ENCODE results near the gene ATP6V0A4.

DNA sequence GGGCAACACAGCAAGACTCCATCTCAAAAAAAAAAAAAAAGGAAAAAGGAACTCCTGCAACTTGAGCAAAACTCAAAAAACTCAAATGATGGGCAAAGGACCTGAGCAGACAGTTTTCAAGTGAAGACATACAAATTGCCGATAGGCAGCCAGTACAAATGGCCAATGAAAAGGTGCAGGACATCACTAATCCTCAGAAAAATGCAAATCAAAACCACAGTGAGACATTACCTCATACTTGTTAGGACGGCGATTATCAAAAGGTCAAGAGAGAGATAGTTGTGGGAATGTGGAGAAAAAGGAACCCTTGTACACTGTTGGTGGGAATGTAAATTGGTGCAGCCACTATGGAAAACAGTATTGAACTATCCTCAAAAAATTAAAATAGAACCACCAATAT lies 113.7 kb downstream of the ATP6V0A4 start:
- TF ChIP-seq, protein P1, sequence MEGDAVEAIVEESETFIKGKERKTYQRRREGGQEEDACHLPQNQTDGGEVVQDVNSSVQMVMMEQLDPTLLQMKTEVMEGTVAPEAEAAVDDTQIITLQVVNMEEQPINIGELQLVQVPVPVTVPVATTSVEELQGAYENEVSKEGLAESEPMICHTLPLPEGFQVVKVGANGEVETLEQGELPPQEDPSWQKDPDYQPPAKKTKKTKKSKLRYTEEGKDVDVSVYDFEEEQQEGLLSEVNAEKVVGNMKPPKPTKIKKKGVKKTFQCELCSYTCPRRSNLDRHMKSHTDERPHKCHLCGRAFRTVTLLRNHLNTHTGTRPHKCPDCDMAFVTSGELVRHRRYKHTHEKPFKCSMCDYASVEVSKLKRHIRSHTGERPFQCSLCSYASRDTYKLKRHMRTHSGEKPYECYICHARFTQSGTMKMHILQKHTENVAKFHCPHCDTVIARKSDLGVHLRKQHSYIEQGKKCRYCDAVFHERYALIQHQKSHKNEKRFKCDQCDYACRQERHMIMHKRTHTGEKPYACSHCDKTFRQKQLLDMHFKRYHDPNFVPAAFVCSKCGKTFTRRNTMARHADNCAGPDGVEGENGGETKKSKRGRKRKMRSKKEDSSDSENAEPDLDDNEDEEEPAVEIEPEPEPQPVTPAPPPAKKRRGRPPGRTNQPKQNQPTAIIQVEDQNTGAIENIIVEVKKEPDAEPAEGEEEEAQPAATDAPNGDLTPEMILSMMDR (IDR thresholded peaks at IDR 0.05) = no peak
- TF ChIP-seq POLR2A (IDR thresholded peaks at IDR 0.05) (no peak), EP300 (IDR thresholded peaks at IDR 0.05) (no peak)

Data from tibial nerve (tissue), 4 donors.